GM06990 (cell line): ENCODE measurements around the gene PRKN.

Experiments used
- DNase-seq: peaks from one replicate; pipeline ENCODE4 v3.0.0-alpha.2; 2011; ENCODE audit not compliant: insufficient read length; ENCODE audit errors: extremely low read depth
- H3K27me3 ChIP-seq: replicated peaks from 2 replicates; pipeline ENCODE4 v1.6.0; 2011; ENCODE audit warnings: low read length; ENCODE audit not compliant: control insufficient read depth, insufficient read depth
- H3K36me3 ChIP-seq: 2 replicates; pipeline ENCODE4 v1.5.1; 2011; ENCODE audit warnings: low read length; ENCODE audit not compliant: control insufficient read depth, insufficient read depth
- H3K4me3 ChIP-seq: replicated peaks from 2 replicates; pipeline ENCODE4 v1.5.1; 2011; ENCODE audit warnings: low read depth, mild to moderate bottlenecking, control low read depth, low read length
- CTCF ChIP-seq: IDR thresholded peaks from 2 replicates; pipeline ENCODE4 v1.5.1; 2011; ENCODE audit warnings: low read length, control low read depth, mild to moderate bottlenecking, inconsistent platforms; ENCODE audit not compliant: insufficient read depth, poor library complexity, severe bottlenecking

PRKN gene

DNA sequence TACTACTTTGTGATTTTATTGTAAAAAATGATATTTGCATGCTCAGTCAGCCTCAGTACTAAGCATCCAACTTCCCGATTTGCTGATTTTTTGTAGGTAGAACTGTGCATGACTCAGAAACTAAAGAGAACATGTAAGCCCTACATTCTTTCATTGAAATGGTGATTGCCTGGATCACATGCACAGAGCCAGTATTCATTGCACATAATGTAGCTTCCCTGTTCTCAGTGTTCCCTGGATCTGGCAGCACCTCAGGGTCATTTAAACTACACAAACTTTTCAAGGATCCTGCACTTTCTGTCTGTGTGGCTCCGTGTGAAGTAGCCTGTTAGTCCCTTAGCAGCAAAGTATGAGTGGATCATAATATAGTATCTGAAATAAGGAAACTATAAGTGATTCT lies 1030.8 kb downstream of the PRKN start:
- Histone ChIP-seq H3K27me3 (no peaks in the 10 kb centered on the region), H3K36me3 (no peaks in the 10 kb centered on the region), H3K4me3 (no peak overlapping the region)
- DNase-seq = no peak
- TF ChIP-seq CTCF = no peak

- TF ChIP-seq CTCF = peak; percentile 57
- no peak for DNase-seq
- Histone ChIP-seq H3K27me3 (no peaks in the 10 kb centered on the region), H3K36me3 (no peaks in the 10 kb centered on the region), H3K4me3 (no peak overlapping the region)
These were observed 1032.6 kb downstream of the PRKN start for GRCh38 chr6:161694995-161695394.

GRCh38 chr6:161686655-161687054 lies 1040.9 kb downstream of the PRKN start:
- TF ChIP-seq CTCF = no peak
- no peaks in the 10 kb centered on the region for H3K36me3 ChIP-seq
- no peak overlapping the region for H3K4me3 ChIP-seq
- DNase-seq = no peak
- H3K27me3 ChIP-seq = no peaks in the 10 kb centered on the region

DNA sequence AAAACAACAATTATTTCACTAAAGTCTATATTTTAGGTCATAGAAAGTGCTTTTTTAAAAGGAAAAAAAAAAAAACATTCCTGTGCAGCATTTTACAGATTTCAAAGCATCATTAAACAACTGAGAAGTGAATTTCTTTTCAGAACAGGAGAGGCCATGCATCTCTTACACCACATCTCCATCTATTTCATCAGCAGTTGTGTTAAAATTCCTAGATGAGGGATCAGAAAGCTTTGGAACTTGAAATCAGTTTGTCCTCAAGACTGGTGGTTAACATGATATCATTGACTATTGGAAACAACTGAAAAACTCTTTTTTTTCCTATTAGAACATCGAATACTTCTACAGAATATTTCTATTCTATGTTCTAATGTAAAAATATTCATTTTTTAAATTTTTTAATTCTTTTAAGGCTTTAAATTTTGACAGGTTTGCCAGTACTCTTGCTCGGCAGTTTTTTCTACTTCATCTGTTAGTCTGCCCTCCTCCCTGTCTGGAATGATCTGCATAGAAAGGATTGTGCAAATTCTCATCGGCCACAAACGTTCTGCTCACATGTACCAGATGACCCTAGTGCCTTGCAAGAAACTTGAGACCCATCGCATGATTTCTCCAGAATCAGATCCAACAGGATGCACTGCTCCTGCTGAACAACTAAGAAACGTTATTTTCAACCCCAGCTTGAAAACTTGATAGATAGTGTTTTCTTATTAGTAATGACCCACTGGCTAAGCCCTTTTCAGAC lies 1042.7 kb downstream of the PRKN start:
- no peaks in the 10 kb centered on the region for H3K27me3 ChIP-seq
- DNase-seq = no peak
- TF ChIP-seq CTCF = no peak
- H3K36me3 ChIP-seq = no peaks in the 10 kb centered on the region
- no peak overlapping the region for H3K4me3 ChIP-seq

DNA sequence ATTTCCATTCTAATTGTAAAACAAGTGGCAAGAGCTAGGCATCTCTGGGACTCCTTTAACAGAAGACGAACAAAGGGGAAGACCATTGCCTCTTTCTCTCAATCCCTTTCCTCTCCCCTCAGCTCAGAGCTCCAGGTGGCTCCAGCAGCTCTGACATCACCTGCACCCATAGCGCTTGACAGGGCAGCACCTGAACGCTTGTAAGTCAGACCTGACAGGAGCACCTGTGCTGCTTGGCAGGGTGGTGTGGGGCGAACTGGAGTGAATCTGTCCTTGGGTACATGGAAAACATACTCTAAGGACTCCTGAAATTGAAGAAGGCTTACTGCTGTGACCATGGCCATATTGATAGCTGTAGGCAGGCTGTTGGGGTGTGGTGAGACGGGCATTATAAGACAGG lies 1044.2 kb downstream of the PRKN start:
- Histone ChIP-seq H3K27me3 (no peaks in the 10 kb centered on the region), H3K4me3 (no peak overlapping the region), H3K36me3 (no peaks in the 10 kb centered on the region)
- TF ChIP-seq CTCF = no peak
- DNase-seq = no peak

DNA sequence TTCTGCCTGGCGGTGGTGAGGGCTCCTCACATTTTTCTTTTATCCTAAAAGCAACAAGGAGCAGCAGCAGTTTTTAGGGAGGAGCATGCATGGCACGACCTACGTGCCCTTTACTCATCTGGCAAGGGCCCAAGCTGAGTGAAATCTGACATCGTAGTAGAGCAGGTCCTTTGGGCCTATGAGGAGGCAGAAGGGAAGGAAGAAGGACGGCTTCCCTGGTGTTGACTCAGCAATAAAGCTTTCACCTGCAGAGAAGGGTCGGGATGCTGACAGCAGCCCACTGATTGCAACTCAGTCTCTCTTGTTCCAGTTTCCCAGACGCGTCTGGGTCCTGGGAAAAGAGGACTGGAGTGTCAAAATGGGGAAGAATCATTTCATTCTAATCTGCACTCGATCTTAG lies 1044.6 kb downstream of the PRKN start:
- no peak for TF ChIP-seq CTCF
- Histone ChIP-seq H3K27me3 (no peaks in the 10 kb centered on the region), H3K4me3 (no peak overlapping the region), H3K36me3 (no peaks in the 10 kb centered on the region)
- no peak for DNase-seq
